ENCODE data around the gene HSD17B4.
"Not testable (repeated sequence)": the region's sequence is repeated elsewhere in the genome, so short reads cannot be mapped to it uniquely, and the experiment has no call there.

HSD17B4 gene, protein sequence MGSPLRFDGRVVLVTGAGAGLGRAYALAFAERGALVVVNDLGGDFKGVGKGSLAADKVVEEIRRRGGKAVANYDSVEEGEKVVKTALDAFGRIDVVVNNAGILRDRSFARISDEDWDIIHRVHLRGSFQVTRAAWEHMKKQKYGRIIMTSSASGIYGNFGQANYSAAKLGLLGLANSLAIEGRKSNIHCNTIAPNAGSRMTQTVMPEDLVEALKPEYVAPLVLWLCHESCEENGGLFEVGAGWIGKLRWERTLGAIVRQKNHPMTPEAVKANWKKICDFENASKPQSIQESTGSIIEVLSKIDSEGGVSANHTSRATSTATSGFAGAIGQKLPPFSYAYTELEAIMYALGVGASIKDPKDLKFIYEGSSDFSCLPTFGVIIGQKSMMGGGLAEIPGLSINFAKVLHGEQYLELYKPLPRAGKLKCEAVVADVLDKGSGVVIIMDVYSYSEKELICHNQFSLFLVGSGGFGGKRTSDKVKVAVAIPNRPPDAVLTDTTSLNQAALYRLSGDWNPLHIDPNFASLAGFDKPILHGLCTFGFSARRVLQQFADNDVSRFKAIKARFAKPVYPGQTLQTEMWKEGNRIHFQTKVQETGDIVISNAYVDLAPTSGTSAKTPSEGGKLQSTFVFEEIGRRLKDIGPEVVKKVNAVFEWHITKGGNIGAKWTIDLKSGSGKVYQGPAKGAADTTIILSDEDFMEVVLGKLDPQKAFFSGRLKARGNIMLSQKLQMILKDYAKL

DNA sequence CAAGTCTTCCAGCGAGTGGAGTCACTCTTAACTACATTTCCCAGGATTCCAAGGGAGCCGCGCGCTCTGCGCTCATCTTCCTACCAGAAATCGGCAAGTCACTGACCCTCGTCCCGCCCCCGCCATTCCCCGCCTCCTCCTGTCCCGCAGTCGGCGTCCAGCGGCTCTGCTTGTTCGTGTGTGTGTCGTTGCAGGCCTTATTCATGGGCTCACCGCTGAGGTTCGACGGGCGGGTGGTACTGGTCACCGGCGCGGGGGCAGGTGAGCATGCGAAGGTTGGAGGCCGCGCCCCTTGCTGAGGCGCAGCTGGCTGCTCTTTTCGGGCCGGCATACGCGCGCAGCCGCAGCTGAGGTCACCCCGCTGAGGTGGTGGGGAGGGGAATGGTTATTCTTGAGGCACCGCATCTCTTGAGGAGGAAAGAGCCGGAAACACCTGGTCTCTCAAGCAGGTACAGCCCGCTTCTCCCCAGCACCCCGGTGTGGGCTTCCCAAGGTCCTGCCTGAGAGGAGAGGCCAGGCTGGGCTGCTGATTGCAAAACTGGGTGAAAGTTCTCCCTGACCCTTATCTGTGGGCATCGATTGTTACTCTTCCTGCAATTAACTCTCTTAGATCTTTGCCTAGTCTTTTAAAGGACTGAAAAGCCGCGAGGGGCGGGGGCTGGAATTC lies at the start of gene HSD17B4:
Gene HSD17B4, plus strand, starts transcription at position 125 of the 667 bp plus-strand sequence. Its CDS starts 79 bp downstream, at position 204.
- peak; percentile 62 to 67 (median 65) for DNase-seq (ENCODE audit: low read depth in 3 of 3)

DNA sequence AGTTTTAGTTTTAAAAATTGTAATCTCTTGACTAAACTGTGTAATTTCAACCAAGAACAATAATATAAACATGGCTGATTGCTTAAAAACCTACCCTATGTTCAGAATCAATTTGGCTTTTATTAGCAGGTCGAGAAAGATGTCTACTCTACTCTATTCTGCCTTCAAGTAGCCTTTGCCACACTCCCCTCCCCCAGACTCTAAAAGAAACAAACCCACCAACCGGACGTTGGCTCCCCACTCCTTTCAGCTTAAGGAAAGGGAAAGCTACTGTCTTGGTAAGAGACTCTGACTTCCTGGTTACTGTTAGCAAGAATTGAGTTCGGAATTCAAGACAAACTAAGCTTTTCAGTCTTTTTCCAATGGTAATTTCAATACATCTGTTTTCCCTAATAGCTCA lies 49.7 kb upstream of the HSD17B4 start:
- no peak for DNase-seq (ENCODE audit: low read depth in 3 of 3)

DNA sequence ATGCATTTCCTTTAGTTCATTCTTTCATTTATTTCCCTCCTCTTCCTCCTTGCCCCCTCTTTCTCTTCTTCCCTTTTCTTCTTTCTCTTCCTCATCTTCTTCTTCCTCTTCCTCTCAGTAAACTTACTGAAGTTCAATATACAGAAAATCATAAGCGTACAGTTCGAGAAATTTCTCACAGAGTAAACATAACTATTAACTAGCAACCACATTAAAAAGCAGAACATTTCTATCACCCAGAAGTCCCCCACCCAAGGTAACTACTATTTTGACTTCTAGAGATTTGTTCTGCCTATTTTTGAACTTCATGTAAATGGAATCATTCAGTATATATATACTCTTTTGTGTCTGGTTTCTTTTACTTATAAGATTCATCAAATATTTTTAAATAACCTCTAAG lies 48.3 kb upstream of the HSD17B4 start:
- DNase-seq (ENCODE audit: low read depth in 3 of 3) = no peak

DNA sequence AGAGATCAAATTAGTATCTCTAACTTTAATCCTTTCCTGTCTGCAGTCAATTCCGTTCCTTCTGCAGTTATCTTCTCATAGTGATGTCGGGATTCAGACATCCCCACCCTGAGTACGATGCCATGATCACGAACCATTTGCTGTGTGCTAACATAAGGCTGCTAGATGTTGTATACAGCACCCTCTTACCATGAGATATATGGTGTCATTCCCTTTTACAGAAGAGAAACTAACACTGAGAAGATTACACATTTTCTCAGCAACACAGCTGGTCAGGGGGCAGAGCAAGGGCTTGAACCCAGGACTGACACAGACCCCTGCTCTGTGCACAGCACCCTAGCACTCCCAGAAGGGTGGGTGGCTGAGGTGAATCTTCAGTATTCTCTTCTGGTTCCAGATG lies 46.9 kb upstream of the HSD17B4 start:
- DNase-seq (ENCODE audit: low read depth in 3 of 3) = no peak

DNA sequence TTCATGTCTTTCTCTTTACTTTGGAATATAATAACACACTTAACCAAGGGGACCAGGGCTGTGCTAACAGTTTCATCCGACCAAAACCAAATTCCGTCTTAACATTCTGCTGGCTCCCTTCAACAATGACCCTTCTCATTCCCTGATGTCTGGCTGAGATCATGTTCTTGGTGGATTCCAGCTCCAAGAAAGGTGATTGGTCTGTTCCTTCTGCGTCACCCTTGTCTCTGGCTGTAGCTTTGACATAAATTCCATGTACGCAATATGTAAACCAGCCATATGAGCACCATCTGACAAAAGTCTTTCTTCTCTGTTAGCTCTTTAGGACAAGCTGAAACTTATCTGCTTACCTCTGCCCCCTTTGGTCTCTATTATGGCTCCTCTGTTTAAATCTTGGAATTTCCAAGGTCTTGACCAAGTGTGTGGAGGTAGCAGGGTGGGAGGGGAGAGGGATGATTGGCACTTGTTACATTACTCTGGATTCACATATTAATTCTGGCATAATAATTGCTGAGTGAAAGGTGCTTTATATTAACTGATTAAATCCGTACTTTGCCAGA lies 45.7 kb upstream of the HSD17B4 start:
- DNase-seq (ENCODE audit: low read depth in 3 of 3) = no peak

DNA sequence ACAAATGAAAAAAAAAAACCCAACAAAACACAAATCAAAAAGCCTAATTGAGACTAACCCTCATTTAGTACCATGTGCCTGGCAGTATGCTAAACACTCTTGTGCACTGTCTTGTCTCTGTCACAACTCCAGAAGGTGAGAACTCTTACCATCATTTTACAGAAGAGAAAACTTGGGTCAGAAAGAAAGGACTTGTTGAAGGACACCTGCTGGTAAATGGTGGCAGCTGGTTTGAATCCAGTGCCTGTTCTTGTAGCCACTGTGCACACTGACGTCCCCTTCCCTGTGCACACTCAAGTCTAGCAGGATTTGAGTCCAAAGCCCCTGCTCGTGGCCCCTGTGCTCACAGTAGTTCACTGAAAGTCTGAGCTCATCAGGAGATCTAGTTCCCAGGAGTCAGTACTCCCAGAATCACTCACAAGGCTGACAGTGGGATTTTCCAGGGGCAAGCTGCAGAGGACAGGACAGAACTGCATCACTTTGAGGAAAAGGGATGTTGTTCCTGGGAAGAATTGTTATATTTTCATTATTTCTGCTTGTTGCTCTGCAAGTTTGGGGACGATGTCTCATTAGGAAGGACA lies 43.0 kb upstream of the HSD17B4 start:
- DNase-seq (ENCODE audit: low read depth in 3 of 3) = no peak

DNA sequence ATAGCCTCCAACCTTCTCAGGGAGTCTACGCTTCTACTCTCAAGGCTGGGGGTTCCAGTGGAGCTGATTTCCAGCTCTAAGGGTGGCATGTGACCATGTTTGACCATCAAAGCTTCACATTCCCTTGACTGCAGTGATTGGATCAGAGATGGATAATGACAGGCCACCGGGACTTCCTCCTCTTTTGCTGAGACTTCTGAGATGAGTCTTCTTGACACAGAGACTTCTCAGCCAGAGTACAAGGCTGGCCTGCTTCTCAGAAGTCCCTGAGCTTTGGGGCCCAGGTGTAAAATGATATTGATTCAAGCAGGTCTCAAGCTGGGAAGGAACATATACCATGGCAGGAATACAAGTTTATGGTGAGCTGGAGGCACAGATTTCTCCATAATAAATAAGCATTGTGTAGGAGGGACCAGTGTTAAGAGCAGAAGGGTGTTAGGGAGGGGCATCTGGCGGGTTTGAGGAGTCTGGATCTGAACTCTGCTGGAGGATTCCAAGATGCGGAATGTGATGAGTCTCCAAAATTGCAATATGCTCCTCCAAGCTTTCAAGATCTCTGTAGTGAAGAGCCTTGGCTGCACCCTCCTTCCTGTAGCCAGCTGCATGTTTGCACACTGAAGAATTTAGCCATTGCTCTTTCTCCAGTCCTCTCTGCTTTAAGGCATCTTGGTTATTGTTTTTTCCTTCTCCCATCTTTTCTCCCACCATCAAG lies 41.7 kb upstream of the HSD17B4 start:
- DNase-seq (ENCODE audit: low read depth in 3 of 3) = no peak

DNA sequence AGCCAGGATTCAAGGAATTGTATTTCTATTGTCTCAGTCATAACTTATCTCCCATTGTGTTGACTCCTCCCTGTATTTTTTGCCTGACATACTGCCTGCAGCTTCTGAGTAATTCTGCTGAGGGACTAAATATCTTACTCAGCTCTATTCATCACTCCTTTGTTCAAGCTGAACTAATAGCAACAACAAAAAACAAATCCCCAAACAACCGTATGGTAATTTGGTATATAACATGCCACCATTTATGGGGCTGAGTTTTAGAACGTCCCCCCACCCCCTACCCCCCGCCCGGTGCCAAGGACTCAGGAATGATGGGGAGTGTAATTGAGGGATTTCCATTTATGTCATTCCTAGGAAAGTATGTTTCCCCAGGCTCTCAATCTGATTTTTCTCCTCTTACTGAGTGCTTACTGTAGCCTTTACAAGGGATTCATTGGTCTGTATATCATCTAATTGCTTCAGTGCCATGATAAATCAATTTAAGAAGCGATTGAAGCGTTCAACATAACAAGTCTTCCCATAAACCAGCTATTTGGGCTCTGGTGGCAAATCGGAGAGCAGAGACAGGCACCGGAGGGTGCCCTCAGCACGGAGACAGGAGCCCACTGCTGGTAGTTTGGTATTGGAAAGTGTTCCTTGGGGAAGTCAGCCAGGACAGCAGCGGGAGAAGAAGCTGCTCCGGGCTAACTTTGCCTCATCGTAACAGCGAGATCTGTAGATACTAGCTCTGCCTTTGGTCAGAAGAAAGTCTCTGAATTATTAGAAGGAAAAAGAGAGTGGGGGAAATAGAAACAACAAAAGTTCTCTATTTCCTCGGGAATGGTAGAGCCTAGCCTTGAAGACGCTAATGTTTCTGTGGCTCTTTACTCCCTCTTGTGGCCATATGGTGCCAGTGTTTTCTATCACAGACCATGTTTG lies 40.7 kb upstream of the HSD17B4 start:
- peak in 1 of 3 donors; percentile 26 for DNase-seq (ENCODE audit: low read depth in 3 of 3)

DNA sequence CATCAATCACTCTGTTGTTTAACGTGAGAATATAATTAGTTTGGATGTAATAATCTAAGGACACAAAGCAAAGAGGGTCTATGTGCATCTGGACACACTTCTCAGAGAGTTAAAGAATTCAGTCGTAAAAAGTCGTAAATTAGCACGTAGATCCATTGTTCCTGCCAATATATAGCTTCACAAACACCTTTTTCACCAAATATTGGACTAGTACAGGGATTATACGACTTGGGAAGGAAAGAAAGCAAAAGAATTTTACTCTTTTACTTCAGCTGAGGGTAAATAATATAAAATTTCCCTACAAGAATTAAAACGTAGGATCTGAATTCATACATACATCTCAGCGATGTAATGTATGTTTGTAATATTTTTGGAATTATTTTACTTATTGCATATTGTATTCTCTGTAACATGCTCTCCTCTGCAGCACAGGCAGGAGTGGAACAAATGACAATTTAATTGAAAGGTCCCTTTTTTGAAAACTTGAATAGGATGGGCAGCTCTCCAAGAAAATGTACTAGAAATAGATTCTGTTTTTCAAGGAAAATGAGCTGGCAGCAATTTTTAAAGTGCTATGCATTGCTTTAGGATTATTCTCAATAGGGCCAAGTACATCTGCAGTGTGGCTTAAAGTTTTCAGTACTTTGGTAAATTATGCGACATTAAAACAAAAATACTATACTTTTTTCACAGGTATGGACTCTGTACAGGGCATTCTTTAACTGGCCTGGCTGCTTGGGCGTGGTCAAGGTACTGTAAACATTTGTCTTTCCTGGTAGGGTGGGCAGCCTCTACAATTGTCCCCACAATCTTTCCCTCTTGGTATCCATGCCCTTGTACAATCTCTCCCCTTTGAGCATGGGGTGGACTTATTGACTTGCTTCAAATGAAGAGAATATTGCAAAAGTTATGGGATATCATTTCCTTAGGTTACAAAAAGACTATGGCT lies 39.7 kb upstream of the HSD17B4 start:
- DNase-seq (ENCODE audit: low read depth in 3 of 3) = no peak

DNA sequence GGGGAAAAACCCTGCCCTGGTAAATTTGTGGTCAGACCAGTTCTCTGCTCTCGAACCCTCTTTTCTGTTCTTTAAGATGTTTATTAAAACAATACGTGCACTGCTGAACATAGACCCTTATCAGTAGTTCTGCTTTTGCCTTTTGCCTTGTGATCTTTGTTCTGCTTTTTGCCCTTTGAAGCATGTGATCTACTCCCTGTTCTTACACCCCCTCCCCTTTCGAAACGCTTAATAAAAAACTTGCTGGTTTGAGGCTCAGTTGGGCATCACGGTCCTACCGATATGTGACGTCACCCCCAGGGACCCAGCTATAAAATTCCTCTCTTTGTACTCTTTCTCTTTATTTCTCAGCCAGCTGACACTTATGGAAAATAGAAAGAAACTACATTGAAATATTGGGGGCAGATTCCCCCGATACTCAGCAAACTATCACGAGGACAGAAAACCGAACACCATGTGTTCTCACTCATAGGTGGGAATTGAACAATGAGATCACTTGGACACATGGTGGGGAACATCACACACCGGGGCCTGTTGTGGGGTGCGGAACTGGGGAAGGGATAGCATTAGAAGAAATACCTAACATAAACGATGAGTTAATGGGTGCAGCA lies 38.1 kb upstream of the HSD17B4 start:
- not testable (repeated sequence) for DNase-seq (ENCODE audit: low read depth in 3 of 3)

DNA sequence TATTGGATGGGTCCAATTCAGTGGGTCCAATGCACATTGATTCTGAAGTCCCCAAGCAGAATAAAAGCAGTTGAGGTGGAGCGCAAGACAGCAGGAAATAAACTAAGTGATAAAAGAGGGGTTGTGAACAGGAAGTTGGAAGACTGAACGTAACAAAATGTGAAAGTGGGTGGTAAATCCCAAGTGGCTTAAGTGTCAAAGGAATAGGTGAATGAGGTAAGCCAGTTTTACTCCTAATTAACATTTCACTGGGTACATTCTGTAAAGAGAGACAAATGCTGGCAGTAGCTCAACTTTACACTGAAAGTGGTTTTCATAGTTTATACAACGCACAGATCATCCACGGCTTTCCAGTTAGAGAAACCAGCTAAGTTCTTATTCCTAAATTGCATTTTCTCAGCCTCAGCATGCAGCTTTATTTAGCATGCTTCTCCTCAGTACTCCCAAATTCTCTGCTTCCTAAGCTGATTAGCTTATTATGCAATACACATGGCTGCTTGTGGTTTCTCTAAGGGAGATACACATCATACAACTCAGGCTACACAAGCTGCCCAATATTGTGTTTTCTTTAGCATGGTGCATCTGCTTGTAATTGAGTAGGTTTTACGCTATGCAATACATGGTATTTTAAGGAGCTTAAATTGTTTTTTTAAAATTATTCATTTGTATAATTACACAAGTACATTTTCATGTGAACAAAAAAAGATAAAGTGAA lies 34.2 kb upstream of the HSD17B4 start:
- DNase-seq (ENCODE audit: low read depth in 3 of 3) = no peak

DNA sequence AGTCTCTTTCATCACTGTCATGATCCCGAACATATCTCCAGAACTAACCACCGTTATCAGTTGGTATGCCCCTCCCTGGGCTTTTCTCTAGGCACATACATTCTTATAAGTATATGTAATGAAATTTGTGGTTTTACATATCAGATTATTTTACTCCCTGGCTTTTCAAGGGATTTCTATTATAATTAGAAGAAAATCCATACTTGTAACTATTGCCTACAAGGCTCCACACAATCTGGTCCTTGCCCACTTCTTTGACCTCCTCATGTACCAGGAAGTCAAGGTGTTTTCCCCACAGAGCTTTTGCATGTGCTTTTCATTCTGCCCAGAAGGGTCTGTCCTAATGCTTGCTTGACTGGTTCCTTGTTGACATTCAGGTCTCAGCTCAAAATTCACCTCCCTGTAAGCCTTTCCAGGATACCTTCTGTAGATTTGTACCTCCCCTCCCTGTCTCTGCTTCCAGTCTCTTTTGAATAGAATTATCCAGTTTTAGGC lies 33.6 kb upstream of the HSD17B4 start:
- DNase-seq (ENCODE audit: low read depth in 3 of 3) = no peak

DNA sequence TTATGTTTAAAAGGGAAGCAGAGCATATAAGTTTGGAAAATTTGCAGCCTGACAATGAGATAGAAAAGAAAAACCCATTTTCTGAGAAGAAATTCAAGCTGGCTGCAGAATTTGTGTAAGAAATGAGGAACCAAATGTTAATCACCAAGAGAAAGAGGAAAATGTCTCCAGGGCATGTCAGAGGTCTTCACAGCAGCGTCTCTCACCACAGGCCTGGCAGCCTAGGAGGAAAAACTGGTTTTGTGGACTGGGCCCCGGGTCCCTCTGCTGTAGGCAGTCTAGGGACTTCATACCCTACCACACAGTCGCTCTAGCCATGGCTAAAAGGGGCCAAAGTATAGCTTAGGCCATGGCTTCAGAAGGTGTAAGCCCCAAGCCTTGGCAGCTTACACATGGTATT lies 32.1 kb upstream of the HSD17B4 start:
- DNase-seq (ENCODE audit: low read depth in 3 of 3) = no peak

DNA sequence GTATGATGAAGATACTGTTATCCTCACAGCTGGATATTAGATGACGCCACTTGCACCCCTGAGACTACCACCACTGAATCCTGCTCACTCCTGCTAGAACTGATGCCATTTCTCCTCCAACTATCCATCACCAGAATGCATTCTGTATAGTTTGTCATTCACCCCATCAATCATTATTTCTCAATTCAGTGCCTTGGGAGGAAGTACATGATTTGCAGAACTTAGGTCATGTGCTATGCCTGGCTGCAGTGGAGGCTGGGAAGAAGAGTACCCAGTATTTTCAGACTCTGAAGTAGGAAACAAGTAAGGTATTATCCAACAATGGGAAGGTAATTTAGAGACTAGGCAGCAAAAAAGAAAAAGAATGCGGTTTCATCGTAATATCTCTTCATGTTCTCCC lies 26.2 kb upstream of the HSD17B4 start:
- DNase-seq (ENCODE audit: low read depth in 3 of 3) = no peak

DNA sequence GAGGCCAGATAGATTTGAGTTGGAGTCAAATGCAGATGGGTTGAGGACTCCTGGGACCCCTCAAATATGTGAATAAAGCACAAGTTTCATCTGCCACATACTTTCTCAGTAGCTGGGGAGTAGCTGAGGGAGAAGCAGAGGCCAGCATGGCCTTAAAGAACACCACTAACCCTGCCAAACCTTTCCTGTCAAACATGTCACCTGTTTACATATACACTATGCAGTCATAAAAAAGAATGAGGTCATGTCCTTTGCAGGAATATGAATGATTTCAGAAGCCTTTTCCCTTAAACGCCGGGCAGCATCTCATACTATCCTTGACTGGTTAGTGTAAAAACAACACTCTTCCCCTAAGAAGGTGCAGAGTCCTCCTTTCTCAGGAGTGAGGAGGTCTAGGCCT lies 25.2 kb upstream of the HSD17B4 start:
- no peak for DNase-seq (ENCODE audit: low read depth in 3 of 3)

DNA sequence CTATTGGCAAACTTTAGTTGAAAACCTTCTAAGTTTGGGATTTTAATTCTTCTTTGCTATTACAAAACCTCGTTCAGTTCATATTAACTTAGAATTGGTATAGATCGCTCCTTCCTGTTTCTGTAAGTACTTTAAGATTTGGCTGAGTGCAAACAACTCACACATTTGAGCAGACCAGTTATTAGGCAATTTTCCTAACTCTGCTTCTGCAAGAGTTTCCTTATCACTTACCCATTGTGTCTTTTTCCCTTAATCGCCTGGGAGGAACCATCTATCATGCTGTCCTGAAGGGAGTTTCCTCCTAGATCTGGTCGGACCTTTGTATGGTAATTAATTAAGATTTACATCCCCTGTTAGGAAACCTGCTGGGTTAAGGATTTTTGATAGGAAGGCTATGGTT lies 24.7 kb upstream of the HSD17B4 start:
- DNase-seq (ENCODE audit: low read depth in 3 of 3) = not testable (repeated sequence)

DNA sequence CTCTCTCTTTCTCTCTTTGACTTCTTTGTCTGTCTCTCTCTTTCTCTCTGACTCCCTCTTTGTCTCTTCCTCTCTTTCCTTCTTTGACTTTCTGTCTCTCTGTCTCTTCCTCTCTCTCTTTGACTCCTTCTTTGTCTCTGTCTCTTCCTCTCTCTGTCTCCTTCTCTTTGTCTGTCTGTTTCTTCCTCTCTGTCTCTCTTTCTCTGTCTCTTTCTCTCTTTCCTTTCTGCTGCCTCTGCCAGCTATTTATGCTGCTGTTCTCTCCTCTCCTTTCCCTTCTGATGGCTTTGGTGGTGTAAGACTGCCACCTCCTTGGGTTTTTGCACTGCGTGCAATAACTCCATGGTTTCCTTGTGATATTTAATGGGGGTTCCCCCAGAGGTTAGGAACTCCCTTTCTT lies 24.1 kb upstream of the HSD17B4 start:
- DNase-seq (ENCODE audit: low read depth in 3 of 3) = not testable (repeated sequence)

DNA sequence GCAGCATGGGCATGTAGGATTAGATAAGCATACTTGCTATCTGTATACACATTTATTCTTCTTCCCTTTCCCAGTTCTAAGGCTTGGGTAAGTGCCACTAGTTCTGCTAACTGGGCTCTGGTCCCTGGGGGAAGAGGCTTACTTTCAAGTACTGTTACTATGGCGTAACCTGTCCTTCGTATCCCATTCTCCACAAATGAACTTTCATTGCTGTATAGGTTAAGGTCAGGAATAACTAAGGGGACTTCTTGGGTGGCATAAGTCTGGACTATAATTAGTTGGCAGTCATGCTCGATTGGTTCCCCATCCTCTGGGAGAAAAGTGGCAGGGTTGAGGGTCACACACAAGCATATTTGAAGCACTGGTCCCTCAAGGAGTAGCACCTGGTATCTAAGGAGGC lies 23.7 kb upstream of the HSD17B4 start:
- not testable (repeated sequence) for DNase-seq (ENCODE audit: low read depth in 3 of 3)

All from stimulated activated CD4-positive, alpha-beta T cell treated with anti-CD3 and anti-CD28 coated beads, TNF-alpha, amount 100 ng/mL, for 48 hours (primary cell).